HCT116 (cell line): ENCODE data around the gene PHPT1. TPM values are rescaled to one million over a fixed set of nuclear protein-coding genes. Genes with fewer than 3 reads are reported as not detected.

Source experiments
- ATAC-seq: fragments of 200-7000 bp; cut with Tn5 transposase; 2 replicates; pipeline ENCODE4 v1.9.1; 2020; ENCODE audit warnings: mild to moderate bottlenecking, moderate library complexity
- BruUV-seq: library from RNA; stranded (reverse); fragments of 400-500 nt; replicated peaks from 2 replicates; lab custom pipeline; 2021; lab: Mats Ljungman, UMichigan
- CTCF ChIA-PET: fragments of 300-600 bp; sonication (Branson Sonifier 250); formaldehyde crosslinking; loops from one replicate; lab custom pipeline; 2021; ENCODE audit warnings: antibody characterized with exemption; lab: Charles Lee
- POLR2A ChIA-PET: fragments of 300-600, 350-600 bp; sonication (Branson Sonifier 250); formaldehyde crosslinking; loops from one replicate; lab custom pipeline; 2021; ENCODE audit warnings: antibody characterized with exemption; lab: Charles Lee
- RAD21 ChIA-PET, 2 experiments: fragments of 300-600 bp; sonication (Branson Sonifier 250); formaldehyde crosslinking; loops; one replicate each; lab custom pipeline; 2023; ENCODE audit warnings: low total read pairs in 2 of 2; ENCODE audit not compliant: uncharacterized antibody in 2 of 2, unreplicated experiment in 2 of 2, low non-redundant PET in 1 of 2; lab: Charles Lee
- DNase-seq: peaks from one replicate; pipeline ENCODE4 v3.0.0-alpha.2; 2010; ENCODE audit warnings: low read depth, low spot score
- H2AFZ ChIP-seq: fragments of 200-600 bp; shearing (Covaris generic), sonication (generic); 2 replicates; pipeline ENCODE4 v1.6.1; 2017; ENCODE audit warnings: low read depth, mixed run types, mixed read lengths, antibody characterized with exemption, low read length; ENCODE audit not compliant: poor library complexity, severe bottlenecking
- H3K27ac ChIP-seq: 2 replicates; pipeline ENCODE4 v1.5.1; 2012; ENCODE audit warnings: low read depth, low read length
- H3K27me3 ChIP-seq: fragments of 200-600 bp; sonication (generic); 2 replicates; pipeline ENCODE4 v1.6.1; 2016; ENCODE audit warnings: mixed run types, low read length, mixed read lengths; ENCODE audit not compliant: insufficient read depth
- H3K36me3 ChIP-seq, 2 experiments: fragments of 200-500 bp in 1 of 2; fragments of 200-600 bp in 1 of 2; sonication (Bioruptor generic) in 1 of 2; sonication (generic) in 1 of 2; 2 replicates each; pipeline versions ENCODE4 v1.5.1 to v1.6.1; 2014 to 2016; ENCODE audit warnings: low read length in 2 of 2, inconsistent platforms in 1 of 2, mixed read lengths in 1 of 2, mixed run types in 1 of 2; ENCODE audit not compliant: insufficient read depth in 2 of 2, control insufficient read depth in 1 of 2
- H3K4me1 ChIP-seq, 2 experiments: fragments of 200-600 bp in 1 of 2; sonication (generic) in 1 of 2; 2 replicates each; pipeline versions ENCODE4 v1.5.1 to v1.6.1; 2012 to 2017; ENCODE audit warnings: low read length in 2 of 2, inconsistent platforms in 1 of 2, mild to moderate bottlenecking in 1 of 2, mixed read lengths in 1 of 2, mixed run types in 1 of 2, moderate library complexity in 1 of 2; ENCODE audit not compliant: insufficient read depth in 2 of 2, control insufficient read depth in 1 of 2
- H3K4me2 ChIP-seq: fragments of 200-600 bp; sonication (generic); 2 replicates; pipeline ENCODE4 v1.6.1; 2017; ENCODE audit warnings: mixed run types, low read length, mixed read lengths
- H3K4me3 ChIP-seq, 2 experiments: fragments of 200-600 bp in 1 of 2; sonication (generic) in 1 of 2; replicated peaks in 1 of 2; 2 replicates each; pipeline ENCODE4 v1.5.1; 2011 to 2016; ENCODE audit warnings: low read length in 2 of 2, control low read depth in 1 of 2, low read depth in 1 of 2, mild to moderate bottlenecking in 1 of 2, mixed read lengths in 1 of 2, mixed run types in 1 of 2
- H3K79me2 ChIP-seq: fragments of 200-600 bp; sonication (generic); 2 replicates; pipeline ENCODE4 v1.6.1; 2017; ENCODE audit warnings: mild to moderate bottlenecking, mixed run types, low read length, moderate library complexity, mixed read lengths; ENCODE audit not compliant: insufficient read depth
- H3K9ac ChIP-seq: fragments of 200-600 bp; sonication (generic); 2 replicates; pipeline ENCODE4 v1.6.1; 2016; ENCODE audit warnings: low read length, mixed read lengths
- H3K9me2 ChIP-seq: fragments of 200-600 bp; sonication (generic), shearing (Covaris generic); 2 replicates; pipeline ENCODE4 v1.6.1; 2017; ENCODE audit warnings: mixed run types, mild to moderate bottlenecking, moderate library complexity; ENCODE audit not compliant: insufficient read depth
- H3K9me3 ChIP-seq, 2 experiments: fragments of 200-500 bp in 1 of 2; fragments of 200-600 bp in 1 of 2; sonication (Bioruptor generic) in 1 of 2; sonication (generic) in 1 of 2; 2 replicates each; pipeline ENCODE4 v1.6.1; 2014 to 2017; ENCODE audit warnings: low read length in 2 of 2, mixed read lengths in 2 of 2, inconsistent platforms in 1 of 2, low read depth in 1 of 2, mild to moderate bottlenecking in 1 of 2, mixed run types in 1 of 2, moderate library complexity in 1 of 2; ENCODE audit not compliant: control insufficient read depth in 1 of 2, insufficient read depth in 1 of 2
- H4K20me1 ChIP-seq: fragments of 200-600 bp; sonication (generic), shearing (Covaris generic); 2 replicates; pipeline ENCODE4 v1.6.1; 2017; ENCODE audit warnings: mixed run types, mild to moderate bottlenecking, moderate library complexity; ENCODE audit not compliant: insufficient read depth
- POLR2A ChIP-seq: IDR thresholded peaks from 2 replicates; pipeline ENCODE4 v1.7.0; 2011; ENCODE audit warnings: borderline replicate concordance; ENCODE audit not compliant: insufficient read depth, insufficient read length; ENCODE audit errors: extremely low read depth
- POLR2AphosphoS5 ChIP-seq: IDR thresholded peaks from 2 replicates; pipeline ENCODE4 v1.6.1; 2011; ENCODE audit warnings: mild to moderate bottlenecking, low read depth, low read length, moderate library complexity
- TCF7L2 ChIP-seq: IDR thresholded peaks from 2 replicates; pipeline ENCODE4 v1.7.0; 2011; ENCODE audit warnings: borderline replicate concordance, inconsistent platforms; ENCODE audit not compliant: insufficient read depth, insufficient read length; ENCODE audit errors: extremely low read depth
- intact Hi-C: fragments of 100-400 bp; cut with micrococcal nuclease; formaldehyde crosslinking; loops from 2 replicates; pipeline ENCODE4 v1.10.0; 2022
- total RNA-seq: library from RNA; stranded (reverse); gene quantifications from one replicate; pipeline ENCODE4 v1.2.1, GENCODE V29; 2021; ENCODE audit not compliant: unreplicated experiment
- TF ChIP-seq, protein P1 (sequence below): IDR thresholded peaks from 2 replicates; pipeline ENCODE4 v1.6.1; 2012

Gene PHPT1
- total RNA-seq, 1 experiment from 2014 or later = 148 TPM

DNA sequence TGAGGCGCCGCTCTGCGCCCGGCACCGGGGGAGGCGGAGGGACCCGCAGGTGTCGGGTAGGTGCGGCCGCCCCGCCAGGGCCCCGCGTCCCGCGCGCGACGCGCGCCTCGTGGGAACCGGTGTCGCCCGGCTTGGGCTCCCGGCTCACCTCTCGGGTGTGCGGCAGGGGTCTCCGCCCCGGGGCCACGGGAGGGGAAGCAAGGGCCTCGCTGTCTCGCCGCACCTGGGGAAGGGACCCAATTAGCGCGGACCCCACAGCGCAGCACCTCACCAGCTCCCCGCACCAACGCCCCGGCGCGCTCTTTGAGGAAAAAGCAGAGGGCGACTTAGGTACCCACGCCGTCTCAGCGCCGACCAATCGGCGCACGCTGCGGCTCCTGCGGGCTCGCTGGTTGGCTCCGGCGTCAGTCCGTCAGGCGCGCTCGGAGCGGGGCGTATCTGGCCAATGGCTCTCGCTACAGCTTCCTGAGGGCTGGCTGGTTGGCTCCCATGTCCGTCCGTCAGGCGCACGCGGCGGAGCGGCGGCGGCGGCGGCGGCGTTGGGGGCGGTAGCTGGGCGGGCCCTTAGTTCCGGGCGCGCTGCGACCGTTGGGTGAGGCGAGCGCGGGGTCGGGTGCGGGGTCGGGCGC, 36.9 kb downstream of the PHPT1 start, which contains the start of gene TRAF2:
TSS of gene TRAF2 (plus strand) at position 567 of the 629 bp plus-strand sequence. CDS start 12,225 bp downstream, outside the sequence.
- Histone ChIP-seq H3K9ac (peak within 1 kb of the TSS; percentile 93), H3K4me1 (peaks cover 25 to 39% of the 10 kb centered on the region in 2 experiments), H3K4me3 (peak within 1 kb of the TSS; percentile 79 to 91), H3K9me3 (no peaks in the 10 kb centered on the region), H3K4me2 (peak within 1 kb of the TSS; percentile 95), H3K79me2 (peaks cover 44% of the 10 kb centered on the region), H3K27ac (peak within 1 kb of the TSS; percentile 88), H3K36me3 (peaks cover 0 to 8% of the 10 kb centered on the region in 2 experiments; a peak in 1 of 4 replicates), H3K9me2 (no peaks in the 10 kb centered on the region), H3K27me3 (no peaks in the 10 kb centered on the region), H4K20me1 (no peaks in the 10 kb centered on the region)
- DNase-seq (peak; percentile 98), ATAC-seq (peak; percentile 96)
- ChIA-PET CTCF (interaction anchor here (1.0 to 1.6 kb wide), 4 partner anchors 13 to 62 kb away, joined by 3 to 7 read pairs (median 4); partner anchors contain the start of gene AJM1), POLR2A (interaction anchor here (0.6 to 1.0 kb wide), 2 partner anchors 20 to 68 kb away, joined by 3 read pairs; partner anchors contain the start of gene EDF1), RAD21 (no interaction called here)
- intact Hi-C loops = no loop called here
- no TSS peak for BruUV-seq
- TF ChIP-seq, protein P1, sequence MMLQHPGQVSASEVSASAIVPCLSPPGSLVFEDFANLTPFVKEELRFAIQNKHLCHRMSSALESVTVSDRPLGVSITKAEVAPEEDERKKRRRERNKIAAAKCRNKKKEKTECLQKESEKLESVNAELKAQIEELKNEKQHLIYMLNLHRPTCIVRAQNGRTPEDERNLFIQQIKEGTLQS = no peak
- TF ChIP-seq POLR2A = peak; percentile 71
- peak; percentile 90 for TF ChIP-seq POLR2AphosphoS5
- peak; percentile 79 for TF ChIP-seq TCF7L2
- TF ChIP-seq, all 23 proteins: peak for 3
- H2AFZ ChIP-seq = no peak within 1 kb of the TSS
